SIG-M5 (cell line): ENCODE data around the gene TNFAIP3.
A peak's percentile ranks its signal among the peaks of the same experiment; 100 is the strongest.

Experiments used
- DNase-seq: peaks from one replicate; lab custom pipeline; 2025; lab: John Stamatoyannopoulos, UW

Gene TNFAIP3

DNA sequence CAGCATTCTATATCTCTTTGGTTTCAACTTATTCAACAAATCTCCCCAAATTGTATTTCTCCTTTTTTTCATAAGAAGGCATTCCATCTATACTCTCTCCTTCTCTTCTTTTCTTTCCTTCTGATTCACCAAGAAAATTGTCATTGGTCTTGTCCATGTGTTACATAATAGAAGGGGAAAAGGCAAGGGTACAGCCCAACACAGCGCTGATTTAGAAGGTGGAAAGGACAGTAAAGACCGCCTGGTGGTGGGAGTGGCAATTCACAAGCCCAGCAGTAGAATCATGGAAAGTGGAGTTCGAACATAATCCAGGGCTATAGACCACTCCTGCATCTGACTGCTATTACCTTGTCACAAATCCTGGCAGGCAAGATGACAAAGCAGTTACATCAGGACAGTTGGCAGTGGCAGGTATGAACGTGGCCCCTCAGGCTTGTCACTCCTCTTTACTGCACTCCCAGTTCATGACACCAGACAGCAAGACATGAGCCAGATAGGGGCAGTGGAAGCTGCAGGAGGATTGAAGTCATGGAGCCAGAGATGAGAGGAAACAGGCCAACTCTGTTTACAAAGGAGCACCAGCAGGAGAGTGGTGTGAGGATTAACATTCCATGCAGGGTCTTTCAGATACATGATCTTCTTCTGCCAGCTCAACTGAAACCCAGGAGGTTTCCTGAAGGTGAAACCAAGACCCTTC, 2.1 kb upstream of the TNFAIP3 start:
- DNase-seq, result no peak

DNA sequence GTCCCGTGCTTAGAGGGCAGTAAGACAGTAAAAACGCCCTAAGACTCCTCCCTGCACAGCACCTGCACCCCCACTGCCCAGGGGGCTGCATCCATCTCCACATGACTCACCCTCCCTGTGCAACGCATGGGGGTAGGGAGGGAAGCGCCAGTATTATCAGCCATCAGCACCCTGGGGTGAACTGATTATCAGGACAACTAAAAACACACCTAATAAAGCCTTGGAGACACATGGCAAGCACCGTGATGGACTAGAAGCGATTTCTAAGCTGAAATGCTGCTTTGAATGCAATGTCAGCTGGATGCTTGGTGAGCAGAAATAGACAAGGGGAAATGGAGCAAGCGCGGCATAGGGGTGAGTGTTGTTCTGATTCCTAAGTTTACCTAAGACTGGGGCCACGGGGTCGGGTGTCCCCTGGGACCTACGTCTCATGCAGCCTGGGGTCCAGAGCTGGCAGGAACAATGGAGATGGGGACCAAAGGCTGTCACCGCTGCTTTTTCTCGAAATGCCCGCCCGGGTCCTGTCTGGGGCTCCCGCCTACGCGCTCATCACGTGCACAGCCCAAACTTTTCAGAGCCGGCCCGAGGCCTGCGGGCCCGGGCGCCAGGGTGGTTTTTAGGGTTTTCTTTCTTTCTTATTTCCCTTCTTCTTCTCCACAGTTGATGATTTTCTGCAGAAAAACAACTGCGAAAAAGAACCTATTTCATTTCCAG, 702 bp upstream of the TNFAIP3 start:
- DNase-seq, result no peak

GRCh38 chr6:137867685-137868509, 838 bp downstream of the TNFAIP3 start:
- no peak for DNase-seq

DNA sequence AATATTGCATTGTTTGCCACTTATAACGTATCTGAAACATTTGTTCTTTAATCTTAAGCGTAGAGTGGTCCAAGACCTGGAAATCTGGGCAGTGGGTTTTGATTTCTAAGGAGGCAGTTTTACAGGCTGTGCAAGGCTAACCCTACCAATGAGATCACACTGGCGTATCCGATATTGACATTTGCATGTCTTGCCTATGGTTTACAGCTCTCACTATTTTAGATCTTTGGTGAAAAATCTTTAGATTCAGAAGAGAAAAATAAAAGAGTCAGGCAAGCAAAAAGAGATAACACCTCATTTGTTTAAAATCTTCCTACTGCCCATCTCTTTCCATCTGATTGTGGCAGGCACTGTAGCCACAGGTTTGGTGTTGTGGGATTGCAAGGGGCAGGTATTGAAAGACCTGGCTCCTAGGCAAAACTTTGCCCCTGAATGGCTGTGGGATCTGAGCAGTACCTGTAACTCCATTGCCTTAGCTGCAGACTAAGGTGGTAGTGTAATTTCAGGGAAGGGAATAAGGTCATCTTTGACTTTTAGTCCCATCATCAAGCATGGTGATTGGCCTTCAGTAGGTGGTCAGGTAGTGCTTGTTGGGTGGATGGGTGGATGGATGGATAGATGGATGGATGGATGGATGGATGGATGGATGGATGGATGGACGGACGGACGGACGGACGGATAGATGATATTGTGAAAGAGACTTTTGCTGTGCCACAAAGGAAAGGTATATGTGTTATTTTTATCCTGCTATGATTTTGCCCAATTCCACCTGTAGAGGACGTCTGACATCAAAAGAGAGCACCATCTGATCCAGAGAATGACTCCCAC, 1.9 kb downstream of the TNFAIP3 start:
- no peak for DNase-seq

- no peak for DNase-seq
Measured at GRCh38 chr6:137869549-137870307, 2.7 kb downstream of the TNFAIP3 start.

GRCh38 chr6:137870308-137870644, 3.2 kb downstream of the TNFAIP3 start:
- DNase-seq, result no peak

DNA sequence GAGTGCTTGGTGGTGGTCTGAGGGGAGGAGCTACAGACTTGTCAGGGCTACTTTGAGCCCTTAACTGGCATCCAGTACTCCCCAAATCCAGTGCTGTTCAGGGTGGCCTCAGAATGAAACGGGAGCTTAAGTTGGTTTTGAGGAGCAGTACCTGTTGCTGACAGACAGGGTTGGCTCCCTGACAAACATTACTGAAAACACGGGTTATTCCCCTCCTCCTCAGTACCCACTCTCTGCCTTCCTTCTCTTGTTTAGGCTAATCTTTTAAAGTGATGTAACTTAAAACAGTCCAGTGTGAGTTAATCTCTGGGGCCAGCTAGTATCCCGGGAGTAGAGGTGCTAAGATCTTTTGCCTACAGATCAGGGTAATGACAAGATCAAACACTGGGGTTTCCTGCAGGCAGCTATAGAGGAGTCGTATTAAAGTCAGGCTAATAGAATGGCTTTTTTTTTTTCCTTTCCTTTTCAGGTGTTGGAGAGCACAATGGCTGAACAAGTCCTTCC, 3.7 kb downstream of the TNFAIP3 start:
- no peak for DNase-seq

DNA sequence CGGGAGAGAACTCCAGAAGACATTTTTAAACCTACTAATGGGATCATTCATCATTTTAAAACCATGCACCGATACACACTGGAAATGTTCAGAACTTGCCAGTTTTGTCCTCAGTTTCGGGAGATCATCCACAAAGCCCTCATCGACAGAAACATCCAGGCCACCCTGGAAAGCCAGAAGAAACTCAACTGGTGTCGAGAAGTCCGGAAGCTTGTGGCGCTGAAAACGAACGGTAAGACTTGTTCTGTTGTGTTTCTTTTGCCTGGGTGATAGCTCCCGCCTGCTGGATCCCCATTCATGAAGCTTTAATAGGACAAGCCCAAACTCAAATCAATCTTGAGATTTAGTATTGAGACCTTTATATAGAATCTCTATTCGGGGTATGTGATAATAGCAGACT, 4.2 kb downstream of the TNFAIP3 start:
- DNase-seq, result no peak

DNA sequence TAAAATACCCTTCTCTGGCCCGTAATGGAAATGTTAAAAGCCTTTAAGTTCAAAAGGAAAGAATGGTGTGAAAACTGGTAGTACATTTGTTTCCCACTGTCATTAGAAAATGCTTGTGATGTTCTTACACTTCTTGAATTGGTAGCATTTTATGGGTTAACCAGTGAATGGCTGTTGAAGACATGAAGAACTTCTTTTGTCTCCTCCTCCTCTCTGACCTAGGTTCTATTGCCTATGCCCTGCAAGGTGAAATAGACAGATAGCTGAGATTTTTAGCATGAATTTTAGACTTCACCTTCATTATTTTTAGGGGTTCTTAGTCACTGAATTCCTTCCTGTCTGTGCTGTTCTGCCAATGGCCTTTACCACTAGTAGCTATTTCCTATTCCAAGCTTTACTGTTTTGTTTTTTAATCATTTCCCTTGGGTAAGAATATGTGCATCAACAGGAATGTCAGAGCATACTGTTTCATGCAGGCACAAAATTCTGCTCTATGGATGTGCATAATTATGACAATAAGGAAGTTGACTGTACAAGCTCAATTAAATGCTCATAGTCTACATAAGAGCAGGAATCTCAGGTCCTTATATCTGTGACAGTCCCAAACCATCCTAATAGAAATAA, 4.9 kb downstream of the TNFAIP3 start:
- no peak for DNase-seq

- DNase-seq, result no peak
Measured at GRCh38 chr6:137872581-137873115, 5.6 kb downstream of the TNFAIP3 start.

GRCh38 chr6:137873273-137873762, 6.3 kb downstream of the TNFAIP3 start:
- DNase-seq, result peak; percentile 63

DNA sequence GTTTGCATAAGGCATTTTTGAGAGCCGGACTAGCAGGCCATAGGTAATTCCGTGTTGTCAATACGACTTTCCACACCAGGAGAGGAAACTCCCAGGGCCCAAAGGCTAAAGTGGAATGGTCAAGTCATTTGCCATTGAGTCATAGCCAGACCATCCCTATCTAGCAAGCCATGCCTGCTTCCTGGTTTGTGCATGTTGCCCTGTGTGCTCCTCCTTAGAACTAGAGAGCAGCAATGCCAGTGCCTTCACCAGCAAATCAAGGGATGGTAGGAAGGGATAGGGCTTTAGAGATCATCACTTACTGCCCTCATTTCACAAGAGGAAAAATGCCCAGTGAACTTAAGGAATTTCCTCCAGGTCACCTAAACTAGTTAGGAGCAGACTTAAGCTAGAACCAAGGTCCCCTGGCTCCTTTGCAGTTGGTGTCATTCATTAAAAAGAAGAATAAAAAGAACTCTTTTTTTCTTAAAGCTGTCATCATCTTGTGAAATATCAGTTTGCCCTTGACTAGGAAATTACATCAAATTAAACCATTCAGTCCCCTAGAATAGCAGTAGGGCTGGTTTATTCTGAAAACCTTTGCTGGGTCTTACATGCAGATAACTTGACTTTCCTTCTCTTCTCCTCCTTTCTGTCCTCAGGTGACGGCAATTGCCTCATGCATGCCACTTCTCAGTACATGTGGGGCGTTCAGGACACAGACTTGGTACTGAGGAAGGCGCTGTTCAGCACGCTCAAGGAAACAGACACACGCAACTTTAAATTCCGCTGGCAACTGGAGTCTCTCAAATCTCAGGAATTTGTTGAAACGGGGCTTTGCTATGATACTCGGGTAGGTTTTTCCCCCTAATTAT, 7.4 kb downstream of the TNFAIP3 start:
- DNase-seq, result no peak

- DNase-seq, result no peak
Measured at GRCh38 chr6:137875058-137875520, 8.0 kb downstream of the TNFAIP3 start.

- no peak for DNase-seq
Measured at GRCh38 chr6:137875606-137876005, 8.5 kb downstream of the TNFAIP3 start.

GRCh38 chr6:137876547-137876946, 9.5 kb downstream of the TNFAIP3 start:
- DNase-seq, result no peak

DNA sequence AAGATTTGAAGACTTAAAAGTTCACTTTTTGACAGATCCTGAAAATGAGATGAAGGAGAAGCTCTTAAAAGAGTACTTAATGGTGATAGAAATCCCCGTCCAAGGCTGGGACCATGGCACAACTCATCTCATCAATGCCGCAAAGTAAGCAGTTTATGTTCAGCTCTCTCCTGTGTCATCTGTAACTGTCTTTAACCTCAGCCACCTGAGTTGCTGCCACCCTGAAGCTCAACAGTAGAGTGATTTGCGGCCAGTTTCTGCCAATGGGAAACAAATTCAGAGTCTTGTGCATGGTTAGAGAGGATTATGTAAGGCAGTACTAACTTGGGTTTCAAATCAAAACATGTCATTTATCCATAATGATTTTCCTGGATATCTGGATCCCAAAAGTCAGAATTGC, 10.1 kb downstream of the TNFAIP3 start:
- no peak for DNase-seq

GRCh38 chr6:137877606-137878005, 10.5 kb downstream of the TNFAIP3 start:
- DNase-seq, result no peak

GRCh38 chr6:137878029-137878428, 11.0 kb downstream of the TNFAIP3 start:
- DNase-seq, result no peak
